T-helper 17 cell (primary cell): Measurements from ENCODE around the gene UBE2D2. TPM values are rescaled to one million over a fixed set of nuclear protein-coding genes. Genes with fewer than 3 reads are reported as not detected.

Experiments
- ATAC-seq: fragments of 150-1000 bp; cut with Tn5 transposase; 2 replicates; pipeline ENCODE4 v1.10.0; 2021; ENCODE audit warnings: mild to moderate bottlenecking, moderate library complexity
- DNase-seq, 3 donors: peaks; one replicate each; pipeline versions ENCODE4 v3.0.0 to v3.0.0-alpha.2; 2020 to 2021
- H3K9me3 ChIP-seq: one replicate; pipeline ENCODE4 v1.7.0; 2013; ENCODE audit warnings: low read length, mild to moderate bottlenecking; ENCODE audit not compliant: control insufficient read depth, poor library complexity, severe bottlenecking
- H3K27ac Mint-ChIP-seq: one replicate; pipeline ENCODE4 v1.8.0; 2022; ENCODE audit warnings: mild to moderate bottlenecking, moderate library complexity, mixed read lengths
- H3K27me3 Mint-ChIP-seq: one replicate; pipeline ENCODE4 v1.8.0; 2022; ENCODE audit warnings: mixed read lengths
- H3K36me3 Mint-ChIP-seq: one replicate; pipeline ENCODE4 v1.8.0; 2022; ENCODE audit warnings: low read depth, mixed read lengths
- H3K4me1 Mint-ChIP-seq: one replicate; pipeline ENCODE4 v1.8.0; 2022; ENCODE audit warnings: mild to moderate bottlenecking, mixed read lengths
- H3K4me3 Mint-ChIP-seq: one replicate; pipeline ENCODE4 v1.8.0; 2022; ENCODE audit warnings: mild to moderate bottlenecking, moderate library complexity, mixed read lengths
- total RNA-seq, 4 donors: library from RNA in 2 of 4; stranded (reverse) in 2 of 4; gene quantifications; one replicate each; pipeline ENCODE4 v1.2.3 and lab custom pipeline; 2022 to 2026

The UBE2D2 gene
- total RNA-seq, 2 donors from 2014 or later = 153 to 165 TPM

- Mint-ChIP-seq H3K27me3 (no peaks in the 10 kb centered on the region), H3K27ac (no peak overlapping the region), H3K4me3 (peak overlapping the region; percentile 76), H3K4me1 (peaks cover 34% of the 10 kb centered on the region), H3K36me3 (peaks cover 3% of the 10 kb centered on the region)
- DNase-seq (peak in 2 of 3 donors; percentile 31 to 38), ATAC-seq (peak; percentile 50)
- no peaks in the 10 kb centered on the region for H3K9me3 ChIP-seq
These were observed 76.4 kb downstream of the UBE2D2 start for GRCh38 chr5:139637438-139638089.

- no peak overlapping the region for H3K27ac Mint-ChIP-seq
- peaks cover 33% of the 10 kb centered on the region for H3K4me1 Mint-ChIP-seq
- H3K4me3 Mint-ChIP-seq = peak overlapping the region; percentile 71
- peaks cover 2% of the 10 kb centered on the region for H3K36me3 Mint-ChIP-seq
- no peaks in the 10 kb centered on the region for H3K9me3 ChIP-seq
- DNase-seq = no peak
- ATAC-seq = no peak
- no peaks in the 10 kb centered on the region for H3K27me3 Mint-ChIP-seq
These were observed 77.1 kb downstream of the UBE2D2 start for GRCh38 chr5:139638090-139638735.

- no peaks in the 10 kb centered on the region for H3K9me3 ChIP-seq
- peak in 1 of 3 donors; percentile 0 for DNase-seq
- Mint-ChIP-seq H3K27ac (no peak overlapping the region), H3K36me3 (no peaks in the 10 kb centered on the region), H3K27me3 (no peaks in the 10 kb centered on the region), H3K4me3 (peak overlapping the region; percentile 71), H3K4me1 (peaks cover 33% of the 10 kb centered on the region)
- ATAC-seq = no peak
These were observed 77.8 kb downstream of the UBE2D2 start for GRCh38 chr5:139638736-139639618.

- Mint-ChIP-seq H3K27ac (peak overlapping the region; percentile 29), H3K4me3 (no peak overlapping the region), H3K27me3 (no peaks in the 10 kb centered on the region), H3K4me1 (peaks cover 32% of the 10 kb centered on the region), H3K36me3 (no peaks in the 10 kb centered on the region)
- no peaks in the 10 kb centered on the region for H3K9me3 ChIP-seq
- DNase-seq (peak in 1 of 3 donors; percentile 8), ATAC-seq (no peak)
These were observed 78.7 kb downstream of the UBE2D2 start for GRCh38 chr5:139639619-139640380.

- H3K36me3 Mint-ChIP-seq = no peaks in the 10 kb centered on the region
- DNase-seq = peak in 1 of 3 donors; percentile 6
- H3K27ac Mint-ChIP-seq = peak overlapping the region; percentile 29
- H3K27me3 Mint-ChIP-seq = no peaks in the 10 kb centered on the region
- H3K9me3 ChIP-seq = no peaks in the 10 kb centered on the region
- no peak overlapping the region for H3K4me3 Mint-ChIP-seq
- H3K4me1 Mint-ChIP-seq = peaks cover 27% of the 10 kb centered on the region
- ATAC-seq = no peak
These were observed 79.4 kb downstream of the UBE2D2 start for GRCh38 chr5:139640421-139641115.

GRCh38 chr5:139641116-139642080, 80.3 kb downstream of the UBE2D2 start:
- peaks cover 2% of the 10 kb centered on the region for H3K27me3 Mint-ChIP-seq
- DNase-seq (peak in 1 of 3 donors; percentile 2), ATAC-seq (no peak)
- no peak overlapping the region for H3K27ac Mint-ChIP-seq
- H3K4me1 Mint-ChIP-seq = peaks cover 22% of the 10 kb centered on the region
- H3K9me3 ChIP-seq = no peaks in the 10 kb centered on the region
- no peak overlapping the region for H3K4me3 Mint-ChIP-seq
- H3K36me3 Mint-ChIP-seq = no peaks in the 10 kb centered on the region

- peak in 1 of 3 donors; percentile 0 for DNase-seq
- no peak overlapping the region for H3K4me3 Mint-ChIP-seq
- no peaks in the 10 kb centered on the region for H3K36me3 Mint-ChIP-seq
- peaks cover 16% of the 10 kb centered on the region for H3K4me1 Mint-ChIP-seq
- peaks cover 10% of the 10 kb centered on the region for H3K27me3 Mint-ChIP-seq
- H3K9me3 ChIP-seq = no peaks in the 10 kb centered on the region
- no peak overlapping the region for H3K27ac Mint-ChIP-seq
- no peak for ATAC-seq
These were observed 81.1 kb downstream of the UBE2D2 start for GRCh38 chr5:139642213-139642612.

- DNase-seq = no peak
- Mint-ChIP-seq H3K4me1 (peaks cover 18% of the 10 kb centered on the region), H3K36me3 (no peaks in the 10 kb centered on the region), H3K27me3 (peaks cover 16% of the 10 kb centered on the region), H3K27ac (peak overlapping the region; percentile 72), H3K4me3 (no peak overlapping the region)
- ATAC-seq = no peak
- no peaks in the 10 kb centered on the region for H3K9me3 ChIP-seq
These were observed 82.0 kb downstream of the UBE2D2 start for GRCh38 chr5:139642891-139643871.

GRCh38 chr5:139644001-139644456, 82.9 kb downstream of the UBE2D2 start:
- H3K27me3 Mint-ChIP-seq = peaks cover 16% of the 10 kb centered on the region
- no peaks in the 10 kb centered on the region for H3K36me3 Mint-ChIP-seq
- H3K9me3 ChIP-seq = no peaks in the 10 kb centered on the region
- no peak overlapping the region for H3K4me3 Mint-ChIP-seq
- DNase-seq = no peak
- peaks cover 18% of the 10 kb centered on the region for H3K4me1 Mint-ChIP-seq
- peak overlapping the region; percentile 72 for H3K27ac Mint-ChIP-seq
- ATAC-seq = no peak

- peak overlapping the region; percentile 72 for H3K27ac Mint-ChIP-seq
- no peak for ATAC-seq
- H3K9me3 ChIP-seq = no peaks in the 10 kb centered on the region
- H3K4me1 Mint-ChIP-seq = peaks cover 20% of the 10 kb centered on the region
- peaks cover 2% of the 10 kb centered on the region for H3K36me3 Mint-ChIP-seq
- H3K4me3 Mint-ChIP-seq = no peak overlapping the region
- no peak for DNase-seq
- H3K27me3 Mint-ChIP-seq = peaks cover 22% of the 10 kb centered on the region
These were observed 83.7 kb downstream of the UBE2D2 start for GRCh38 chr5:139644646-139645429.
